CD1c-positive myeloid dendritic cell (primary cell): ENCODE data around the gene MCTP1.
A peak's percentile ranks its signal among the peaks of the same experiment; 100 is the strongest.
"Not testable (repeated sequence)": the region's sequence is repeated elsewhere in the genome, so short reads cannot be mapped to it uniquely, and the experiment has no call there.

Experiments
- DNase-seq: peaks from one replicate; pipeline ENCODE4 v3.0.0-alpha.2; 2016; ENCODE audit errors: extremely low spot score

The MCTP1 gene

GRCh38 chr5:94967525-94967924 is 317.4 kb downstream of the MCTP1 start:
- DNase-seq, result no peak

- DNase-seq, result not testable (repeated sequence)
Measured at GRCh38 chr5:94959279-94959678, 325.6 kb downstream of the MCTP1 start.

- peak; percentile 50 for DNase-seq
Measured at GRCh38 chr5:94945656-94946055, 339.2 kb downstream of the MCTP1 start.

- DNase-seq, result no peak
Measured at GRCh38 chr5:94944160-94944559, 340.7 kb downstream of the MCTP1 start.

- DNase-seq, result no peak
Measured at GRCh38 chr5:94941122-94941755, 343.7 kb downstream of the MCTP1 start.

- DNase-seq, result no peak
Measured at GRCh38 chr5:94932259-94932658, 352.6 kb downstream of the MCTP1 start.

- DNase-seq, result no peak
Measured at GRCh38 chr5:94928891-94929290, 356.0 kb downstream of the MCTP1 start.

- DNase-seq, result no peak
Measured at GRCh38 chr5:94920570-94920969, 364.3 kb downstream of the MCTP1 start.

GRCh38 chr5:94916619-94917018 is 368.3 kb downstream of the MCTP1 start:
- no peak for DNase-seq

- DNase-seq, result no peak
Measured at GRCh38 chr5:94911276-94911675, 373.6 kb downstream of the MCTP1 start.

GRCh38 chr5:94910721-94911120 is 374.2 kb downstream of the MCTP1 start:
- no peak for DNase-seq

- peak; percentile 27 for DNase-seq
Measured at GRCh38 chr5:94908889-94909480, 375.9 kb downstream of the MCTP1 start.

GRCh38 chr5:94906750-94907149 is 378.1 kb downstream of the MCTP1 start:
- DNase-seq, result no peak

- DNase-seq, result no peak
Measured at GRCh38 chr5:94903726-94904125, 381.2 kb downstream of the MCTP1 start.

- no peak for DNase-seq
Measured at GRCh38 chr5:94901191-94901979, 383.5 kb downstream of the MCTP1 start.

- DNase-seq, result no peak
Measured at GRCh38 chr5:94900006-94900505, 384.8 kb downstream of the MCTP1 start.

- DNase-seq, result no peak
Measured at GRCh38 chr5:94893412-94894135, 391.3 kb downstream of the MCTP1 start.

- no peak for DNase-seq
Measured at GRCh38 chr5:94891972-94892371, 392.9 kb downstream of the MCTP1 start.

GRCh38 chr5:94891565-94891964 is 393.3 kb downstream of the MCTP1 start:
- DNase-seq, result no peak

GRCh38 chr5:94890907-94891306 is 394.0 kb downstream of the MCTP1 start:
- no peak for DNase-seq

- no peak for DNase-seq
Measured at GRCh38 chr5:94888674-94889073, 396.2 kb downstream of the MCTP1 start.

- DNase-seq, result no peak
Measured at GRCh38 chr5:94885931-94886330, 399.0 kb downstream of the MCTP1 start.
